GM18909 (cell line): ENCODE results near the gene B3GNT7.
"Not testable (repeated sequence)": the region's sequence is repeated elsewhere in the genome, so short reads cannot be mapped to it uniquely, and the experiment has no call there.

Source experiments
- ATAC-seq: cut with Tn5 transposase; IDR thresholded peaks from one replicate; pipeline ENCODE4 v1.9.1; 2021; ENCODE audit warnings: mild to moderate bottlenecking; ENCODE audit not compliant: unreplicated experiment, poor library complexity

The B3GNT7 gene

DNA sequence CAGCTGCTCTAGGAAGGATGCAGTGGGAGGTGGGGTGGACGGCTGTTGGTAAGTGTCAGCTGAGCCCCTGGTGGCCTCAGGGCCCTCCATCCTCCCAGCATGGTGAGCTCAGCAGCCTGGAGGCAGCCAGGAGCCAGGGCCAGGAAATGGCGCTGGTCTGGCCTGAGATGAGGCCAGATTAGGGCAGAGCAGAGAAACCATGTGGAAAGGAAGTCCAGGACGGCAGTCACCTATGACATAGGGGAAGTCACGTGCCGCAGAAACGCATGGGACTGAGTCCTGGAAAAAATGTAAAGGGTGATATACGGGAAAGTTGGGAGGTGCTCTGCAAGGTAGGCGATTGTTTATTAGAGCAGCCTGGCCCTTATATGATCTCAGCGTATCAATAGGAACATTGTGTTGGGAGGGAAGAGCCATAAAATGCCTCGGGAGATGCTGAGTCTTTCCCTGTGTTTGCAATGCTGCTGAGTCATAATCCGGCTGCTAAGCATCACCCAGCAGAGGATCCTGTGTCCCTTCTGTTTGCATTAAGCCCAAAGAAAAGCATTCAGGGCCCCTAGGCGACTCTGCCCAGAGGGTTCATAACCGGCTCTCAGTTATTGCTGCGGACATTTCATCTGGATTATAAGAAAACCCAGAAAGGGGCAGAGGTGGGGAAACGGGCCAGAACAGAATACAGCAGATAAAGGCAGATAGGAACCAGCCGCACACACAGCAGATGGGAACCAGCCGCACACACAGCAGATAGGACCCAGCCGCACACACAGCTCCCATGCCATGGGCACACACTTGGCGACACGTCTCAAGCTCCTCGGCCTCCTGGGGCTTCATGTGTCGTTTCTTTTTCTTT is 30.3 kb upstream of the B3GNT7 start:
- no peak for ATAC-seq

DNA sequence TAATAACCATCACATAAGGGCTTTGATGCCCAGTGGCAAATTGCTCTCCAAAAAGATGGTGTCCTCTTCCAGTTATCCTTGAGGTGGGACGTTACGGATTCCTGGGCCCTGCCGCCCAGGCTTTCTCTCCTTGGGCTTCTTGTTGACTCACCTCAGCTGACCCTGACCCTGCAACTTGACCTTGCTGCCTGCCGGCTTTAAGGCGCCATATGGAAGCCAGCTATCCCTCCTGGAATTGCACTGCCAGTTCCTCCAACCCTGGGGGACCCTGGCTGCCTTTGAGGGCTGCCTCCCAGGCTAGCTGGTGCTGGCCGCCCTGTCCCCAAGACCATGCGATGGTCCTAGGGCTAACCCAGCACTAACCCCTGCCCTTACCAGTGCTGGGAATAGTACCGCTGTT is 28.3 kb upstream of the B3GNT7 start:
- ATAC-seq, result no peak

DNA sequence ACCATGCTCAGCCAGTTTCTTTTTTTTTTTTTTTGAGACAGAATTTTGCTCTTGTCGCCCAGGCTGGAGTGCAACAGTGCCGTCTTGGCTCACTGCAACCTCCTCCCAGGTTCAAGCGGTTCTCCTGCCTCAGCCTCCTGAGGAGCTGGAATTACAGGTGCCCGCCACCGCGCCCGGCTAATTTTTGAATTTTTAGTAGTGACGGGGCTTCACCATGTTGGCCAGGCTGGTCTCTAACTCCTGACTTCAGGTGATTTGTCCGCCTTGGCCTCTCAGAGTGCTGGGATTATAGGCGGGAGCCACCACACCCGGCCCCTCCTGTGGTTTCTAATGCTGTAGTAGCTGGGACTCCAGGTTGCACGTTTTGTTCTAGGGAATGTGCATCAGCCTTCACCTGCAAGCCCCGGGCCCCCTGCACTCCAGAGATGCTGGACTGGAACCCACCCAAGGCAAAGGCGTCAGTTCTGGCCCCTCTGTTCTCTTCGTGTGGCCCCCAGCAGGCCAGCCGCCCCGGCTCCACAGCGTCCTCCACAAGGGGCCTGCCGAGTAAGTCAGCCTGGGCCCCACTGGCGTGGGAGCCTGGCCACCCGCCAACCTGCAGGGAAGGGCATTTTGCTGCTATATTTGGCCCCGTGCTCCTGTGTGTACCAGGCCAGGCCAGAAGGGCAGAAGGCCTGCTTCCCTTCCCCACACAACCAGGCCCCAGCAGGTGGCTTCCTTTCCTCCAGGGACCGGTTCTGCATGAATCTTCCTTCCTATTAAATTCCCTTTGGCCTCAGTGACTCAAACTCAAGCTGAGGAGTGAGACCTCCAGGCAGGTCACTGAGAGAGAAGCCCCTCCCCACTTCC is 25.7 kb upstream of the B3GNT7 start:
- ATAC-seq, result no peak

DNA sequence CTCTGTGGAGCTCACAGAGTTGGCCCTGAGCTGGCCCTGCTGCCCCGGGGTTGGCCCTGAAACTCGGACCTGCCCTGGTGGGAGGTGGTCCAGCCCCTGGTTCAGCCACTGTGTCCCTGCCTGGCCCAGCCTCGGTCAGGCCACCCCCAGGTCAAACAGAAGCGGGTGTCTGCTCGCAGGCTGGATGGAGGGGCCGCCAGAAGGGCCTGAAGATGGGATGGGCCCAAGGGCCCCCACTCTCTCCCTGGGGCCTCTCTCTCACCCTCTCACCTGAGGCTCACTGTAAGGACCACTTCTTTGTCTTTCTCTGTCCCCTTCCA is 25.1 kb upstream of the B3GNT7 start:
- no peak for ATAC-seq

DNA sequence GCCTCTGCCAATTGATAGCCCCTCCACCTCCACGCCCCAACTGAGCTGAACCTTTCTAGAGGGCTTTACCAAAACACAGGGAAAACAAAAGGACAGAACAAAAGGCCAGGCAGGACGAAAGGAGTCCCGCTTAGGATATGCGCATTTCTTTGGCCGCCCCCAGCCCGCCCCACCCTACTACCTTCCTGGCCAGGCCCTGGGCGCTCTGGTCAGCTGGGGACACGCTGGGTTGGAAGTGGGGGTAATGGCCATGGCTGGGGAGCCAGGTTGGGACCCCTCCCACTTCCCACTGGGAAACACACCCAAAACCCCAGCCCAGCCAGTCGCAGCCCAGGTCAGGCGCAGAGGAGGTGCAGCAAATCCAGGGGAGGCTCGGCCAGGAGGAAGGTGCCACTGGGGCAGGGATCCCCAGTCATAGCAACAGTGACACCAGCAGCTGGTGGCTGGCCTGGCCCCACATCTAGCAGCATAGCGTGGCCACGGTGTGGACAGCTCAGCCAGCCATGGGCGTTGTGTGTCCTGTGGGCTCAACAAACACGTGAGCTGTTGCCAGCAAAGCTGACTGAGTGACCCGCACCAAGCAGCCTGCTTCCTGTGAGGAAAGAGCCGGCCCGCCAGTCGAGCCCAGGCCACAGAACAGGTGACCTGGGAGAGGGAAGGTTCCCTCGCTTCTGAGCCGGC is 24.6 kb upstream of the B3GNT7 start:
- ATAC-seq, result no peak

DNA sequence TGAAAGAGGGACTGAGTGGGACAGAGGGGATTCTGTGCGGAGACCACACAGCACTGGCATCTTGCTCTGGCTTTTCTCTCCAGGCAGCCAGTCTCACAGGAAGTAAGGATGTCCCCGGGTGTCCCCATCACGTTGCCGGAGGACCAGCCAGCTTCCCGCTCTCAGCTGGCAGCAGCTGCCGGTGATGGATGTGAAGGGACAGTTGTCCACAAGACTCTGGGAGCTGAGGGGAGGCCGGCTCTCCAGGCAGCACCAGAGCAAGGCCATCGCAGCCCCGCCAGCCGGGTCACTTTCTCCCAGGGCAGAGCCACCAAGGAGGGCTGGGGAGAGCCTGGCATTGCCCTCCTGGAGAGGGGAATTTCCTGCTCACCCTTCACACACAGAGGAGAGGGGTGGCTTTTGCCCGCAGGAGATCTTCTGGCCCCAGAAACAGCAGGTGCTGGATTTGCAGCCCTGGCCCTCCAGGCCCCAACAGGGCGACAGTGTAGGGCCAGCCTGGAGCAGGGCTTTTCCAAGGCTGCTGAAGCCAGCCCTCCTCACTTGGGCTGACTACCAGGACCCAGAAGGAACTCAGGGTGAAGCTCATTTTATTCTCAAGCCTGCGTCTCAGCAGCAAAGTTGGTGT is 24.0 kb upstream of the B3GNT7 start:
- no peak for ATAC-seq

DNA sequence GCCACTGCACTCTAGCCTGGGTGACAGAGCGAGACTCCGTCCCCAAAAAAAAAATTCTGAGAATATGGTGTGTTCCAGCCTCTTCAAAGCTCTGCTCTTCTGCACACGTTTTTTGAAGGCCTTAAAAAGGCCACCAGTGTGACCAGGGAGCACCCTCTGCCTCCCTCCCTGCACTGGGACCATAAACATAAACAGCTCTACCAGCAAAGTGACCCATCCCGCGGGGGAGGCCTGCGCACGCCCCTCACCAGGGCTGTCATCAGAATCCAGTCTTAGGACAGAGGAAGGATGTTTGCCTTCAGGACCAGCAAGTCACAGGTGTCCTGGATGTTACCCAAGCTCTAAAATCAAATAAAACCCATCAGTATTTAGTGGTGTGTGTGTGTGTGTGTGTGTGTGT is 23.2 kb upstream of the B3GNT7 start:
- ATAC-seq, result no peak

DNA sequence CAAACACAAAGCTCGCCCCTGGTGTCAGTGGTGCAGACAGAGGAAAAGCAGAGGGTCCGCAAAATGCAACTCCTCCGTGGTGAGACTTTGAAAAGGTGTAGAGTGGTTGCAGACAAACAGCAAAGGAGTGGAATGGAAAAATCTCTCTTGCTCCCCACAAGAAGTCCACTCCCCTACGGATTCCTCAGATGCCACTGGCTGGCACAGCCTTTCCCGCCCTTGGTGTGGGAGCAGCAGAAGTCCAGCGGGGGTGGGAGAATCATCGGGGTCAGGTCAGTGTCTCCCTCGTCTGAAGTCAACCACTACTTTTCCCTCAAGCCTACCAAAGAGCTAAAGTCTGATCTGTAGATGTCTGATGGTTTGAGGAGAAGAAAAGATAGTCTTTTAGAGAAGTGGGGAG is 22.3 kb upstream of the B3GNT7 start:
- no peak for ATAC-seq

DNA sequence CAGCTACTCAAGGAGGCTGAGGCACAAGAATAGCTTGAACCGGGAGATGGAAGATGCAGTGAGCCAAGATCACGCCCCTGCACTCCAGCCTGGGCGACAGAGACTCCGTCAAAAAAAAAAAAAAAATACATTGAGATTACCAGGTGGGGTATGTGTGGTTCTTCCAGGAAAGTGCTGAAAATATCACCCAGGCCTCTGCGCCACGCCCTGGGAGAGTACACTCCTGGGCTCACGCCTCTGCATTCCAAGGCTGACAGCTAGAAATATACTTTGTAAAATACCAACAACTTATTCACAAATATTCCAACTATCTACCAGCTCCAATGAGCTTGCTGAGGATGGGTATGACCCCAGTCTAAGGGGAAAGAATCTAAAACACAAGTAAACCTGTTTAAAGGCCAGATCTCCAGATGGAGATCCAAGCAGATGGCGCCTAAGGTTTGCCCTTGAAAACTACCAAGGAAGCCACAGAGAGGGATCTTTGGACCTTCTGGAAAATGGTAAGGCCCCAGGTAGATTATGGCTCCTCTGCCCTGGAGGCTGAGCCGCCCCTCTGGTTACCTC is 21.6 kb upstream of the B3GNT7 start:
- no peak for ATAC-seq

DNA sequence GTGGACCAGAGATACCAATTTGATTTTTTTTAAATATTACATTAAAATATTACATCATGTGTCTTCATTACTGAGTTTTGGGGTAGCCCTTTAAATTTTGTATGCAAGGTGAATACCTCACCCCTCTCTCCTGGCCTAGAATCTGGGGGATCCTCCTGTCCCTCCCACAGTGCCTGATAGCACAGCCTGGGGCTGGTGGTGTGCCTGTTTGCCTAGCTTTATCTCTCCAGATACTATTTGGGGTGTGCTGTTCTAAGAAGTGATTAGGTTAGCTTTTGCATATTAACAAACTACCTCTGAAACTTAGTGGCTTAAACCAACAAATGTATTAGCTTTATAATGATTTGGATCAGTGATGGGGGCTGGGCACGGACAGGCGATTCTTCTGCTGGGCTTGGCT is 20.7 kb upstream of the B3GNT7 start:
- no peak for ATAC-seq

DNA sequence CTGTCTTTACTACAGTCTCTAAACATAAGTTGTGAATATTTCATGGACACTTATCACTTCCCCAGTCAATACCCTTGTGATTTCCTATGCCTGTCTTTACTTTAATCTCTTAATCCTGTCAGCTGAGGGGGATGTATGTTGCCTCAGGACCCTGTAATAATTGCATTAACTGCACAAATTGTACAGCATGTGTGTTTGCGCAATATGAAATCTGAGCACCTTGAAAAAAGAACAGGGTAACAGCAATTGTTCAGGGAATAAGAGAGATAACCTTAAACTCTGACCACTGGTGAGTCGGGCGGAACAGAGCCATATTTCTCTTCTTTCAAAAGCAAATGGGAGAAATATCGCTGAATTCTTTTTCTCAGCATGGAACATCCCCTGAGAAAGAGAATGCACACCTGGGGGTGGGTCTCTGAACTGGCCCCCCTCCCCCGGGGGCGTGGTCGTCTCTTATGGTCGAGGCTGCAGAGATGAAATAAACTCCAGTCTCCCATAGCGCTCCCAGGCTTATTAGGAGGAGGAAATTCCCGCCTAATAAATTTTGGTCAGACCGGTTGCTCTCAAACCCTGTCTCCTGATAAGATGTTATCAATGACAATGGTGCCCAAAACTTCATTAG is 19.4 kb upstream of the B3GNT7 start:
- not testable (repeated sequence) for ATAC-seq

DNA sequence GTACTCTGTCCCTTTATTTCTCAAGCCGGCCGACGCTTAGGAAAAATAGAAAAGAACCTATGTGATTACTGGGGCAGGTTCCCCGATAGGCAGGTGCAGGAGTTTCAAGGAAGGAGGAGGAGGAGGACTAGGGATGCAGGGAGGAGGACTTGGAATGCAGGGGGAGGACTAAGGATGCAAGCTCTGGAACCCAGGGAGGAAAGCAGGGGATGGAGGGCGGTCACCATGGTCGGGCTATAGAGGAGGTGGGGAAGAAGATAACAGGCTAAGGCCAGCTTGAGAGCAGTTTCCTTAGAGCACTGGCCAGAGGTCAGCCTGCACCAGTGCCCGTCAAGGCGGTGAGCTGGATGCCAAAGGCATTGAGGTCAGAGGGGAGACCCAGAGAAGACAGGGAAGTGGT is 18.7 kb upstream of the B3GNT7 start:
- ATAC-seq, result no peak

DNA sequence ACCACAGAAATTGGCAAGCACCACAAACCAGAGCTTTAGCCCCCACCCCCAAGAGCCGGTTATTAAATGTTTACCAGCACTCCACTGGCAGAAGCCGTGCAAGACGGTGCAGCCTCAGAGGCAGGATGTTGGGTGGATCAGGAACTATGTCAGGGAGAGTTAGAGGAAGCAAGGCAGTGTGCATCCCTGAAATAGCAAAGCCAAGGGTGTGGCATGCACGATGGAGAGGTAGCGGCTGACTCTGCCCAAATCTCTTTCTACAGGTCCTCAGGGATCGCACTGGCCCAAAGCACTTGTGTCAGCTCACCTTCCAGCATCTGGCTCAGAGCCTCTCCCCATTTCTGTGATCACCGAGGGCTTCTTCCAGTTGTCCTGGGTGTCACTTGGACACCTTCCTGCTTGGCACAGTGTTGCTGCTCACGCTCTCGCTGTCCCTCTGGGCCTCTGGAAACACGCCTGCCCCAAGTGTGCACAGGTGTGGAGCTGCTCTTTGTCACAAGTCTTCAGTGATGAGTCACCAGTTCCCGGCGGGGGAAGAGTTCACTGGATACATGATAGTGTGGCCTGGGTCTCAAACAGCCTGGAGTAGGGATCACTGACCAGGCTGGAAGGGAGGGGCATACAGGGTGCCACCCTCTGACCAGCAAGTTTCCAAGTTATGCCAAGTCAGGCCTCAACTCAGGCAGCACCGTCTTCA is 17.3 kb upstream of the B3GNT7 start:
- no peak for ATAC-seq

DNA sequence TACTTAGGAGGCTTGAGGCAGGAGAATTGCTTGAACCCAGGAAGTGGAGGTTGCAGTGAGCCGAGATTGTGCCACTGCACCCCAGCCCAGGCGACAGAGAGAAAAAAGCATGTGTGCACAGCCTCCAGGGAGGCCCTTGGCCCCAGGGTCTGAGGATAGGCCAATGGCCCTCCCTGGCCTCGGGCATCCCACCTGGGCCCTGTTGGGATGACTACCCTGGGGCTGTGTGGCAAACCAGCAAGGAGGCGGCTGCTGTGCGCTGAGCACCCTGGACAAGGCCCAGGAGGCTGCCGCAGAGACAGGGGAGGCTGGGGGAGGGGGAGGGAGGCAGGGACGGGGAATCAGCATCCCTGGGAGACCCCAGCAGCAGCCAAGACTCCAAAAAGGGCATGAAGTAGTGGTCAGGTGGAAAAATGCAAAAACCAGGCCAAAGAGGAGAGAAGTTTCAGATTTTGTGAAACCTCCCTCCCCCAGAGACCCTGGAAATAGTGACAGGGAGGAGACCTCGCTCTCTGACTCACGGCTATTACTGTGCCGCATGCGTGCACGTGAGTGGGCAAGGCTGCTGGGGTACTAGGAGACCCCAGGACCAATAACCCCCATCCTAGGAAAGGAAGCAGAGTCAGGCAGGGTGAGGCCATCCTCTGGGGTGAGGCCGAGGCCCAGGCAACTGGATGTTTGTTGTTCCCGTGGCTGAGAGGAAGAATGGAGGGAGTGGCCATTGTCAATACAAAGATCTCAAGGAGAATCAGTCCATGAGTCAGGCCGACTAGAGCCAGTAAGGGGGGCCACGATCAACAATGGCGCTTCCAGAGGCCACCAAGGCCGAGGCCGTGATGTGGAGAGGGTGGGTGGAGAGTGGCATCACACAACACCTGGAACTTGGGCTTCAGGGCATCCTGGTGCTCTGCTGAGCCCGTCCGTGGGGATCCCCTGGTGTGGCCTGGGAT is 16.0 kb upstream of the B3GNT7 start:
- no peak for ATAC-seq

DNA sequence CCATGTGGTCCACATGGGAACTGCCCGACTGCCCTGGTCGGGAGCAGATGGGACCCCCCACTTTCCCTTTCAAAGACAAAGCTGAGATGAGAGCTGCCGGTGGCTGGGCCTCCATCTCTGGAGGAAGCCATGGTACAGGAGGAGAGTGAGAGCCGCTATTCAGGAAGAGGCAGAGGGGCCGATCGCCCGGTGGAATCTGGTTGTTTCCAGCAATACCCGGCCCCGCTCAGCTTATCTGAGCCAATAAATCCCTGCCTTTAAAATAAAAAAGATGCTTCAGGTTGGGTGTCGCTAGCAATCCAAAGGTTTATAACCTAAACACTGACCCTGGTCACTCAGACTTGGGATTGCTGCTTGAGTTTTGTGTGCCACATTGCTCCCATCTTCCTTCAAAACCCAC is 15.2 kb upstream of the B3GNT7 start:
- ATAC-seq, result no peak

DNA sequence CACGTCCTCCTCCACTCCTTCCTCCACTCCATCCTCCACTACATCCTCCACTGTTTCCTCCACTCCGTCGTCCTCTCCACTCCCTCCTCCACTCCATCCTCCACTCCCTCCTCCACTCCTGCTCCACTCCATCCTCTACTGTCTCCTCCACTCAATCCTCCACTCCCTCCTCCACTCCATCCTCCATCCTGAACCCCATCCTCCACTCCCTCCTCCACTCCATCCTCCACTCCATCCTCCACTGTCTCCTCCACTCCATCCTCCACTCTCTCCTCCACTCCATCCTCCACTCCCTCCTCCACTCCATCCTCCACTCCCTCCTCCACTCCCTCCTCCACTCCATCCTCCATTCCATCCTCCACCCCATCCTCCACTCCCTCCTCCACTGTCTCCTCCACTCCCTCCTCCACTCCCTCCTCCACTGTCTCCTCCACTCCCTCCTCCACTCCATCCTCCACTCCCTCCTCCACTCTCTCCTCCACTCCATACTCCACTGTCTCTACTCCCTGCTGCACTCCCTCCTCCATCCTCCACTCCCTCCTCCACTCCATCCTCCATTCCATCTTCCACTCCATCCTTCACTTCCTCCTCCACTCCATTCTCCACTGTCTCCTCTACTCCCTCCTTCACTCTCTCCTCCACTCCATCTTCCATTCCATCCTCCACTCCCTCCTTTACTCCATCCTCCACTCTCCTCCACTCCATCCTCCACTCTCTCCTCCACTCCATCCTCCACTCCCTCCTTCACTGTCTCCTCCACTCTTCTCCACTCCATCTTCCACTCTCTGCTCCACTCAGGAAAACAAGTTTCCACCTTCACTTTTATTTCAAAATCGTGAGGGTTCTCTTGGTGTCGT is 14.3 kb upstream of the B3GNT7 start:
- no peak for ATAC-seq

DNA sequence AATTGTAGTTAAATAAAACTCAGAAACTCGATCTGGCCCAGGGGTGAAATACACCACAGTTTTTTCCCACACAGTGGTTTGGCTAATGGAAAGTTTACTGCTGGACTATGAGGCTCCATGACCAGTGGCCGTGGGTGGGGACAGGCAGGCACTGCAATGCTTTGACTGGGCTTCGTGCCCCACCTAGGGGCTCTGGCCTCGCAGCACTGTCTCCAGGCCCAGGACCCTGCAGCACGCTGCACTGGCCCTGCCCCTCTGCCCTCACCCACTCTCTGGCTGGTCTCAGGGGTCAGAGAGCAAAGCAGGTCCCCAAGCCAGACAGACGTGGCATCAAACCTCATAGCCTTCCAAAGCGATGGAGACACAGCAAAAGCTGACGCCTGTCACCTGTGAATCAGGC is 13.4 kb upstream of the B3GNT7 start:
- no peak for ATAC-seq
